Esophagus squamous epithelium (tissue), 5 donors: ENCODE measurements around the gene MSL3B.

Source experiments
- DNase-seq: peaks from one replicate; lab custom pipeline; 2025; lab: John Stamatoyannopoulos, UW
- H3K27ac ChIP-seq, 4 donors: fragments of 200-600 bp; sonication (generic); one replicate each; pipeline ENCODE4 v1.5.1; 2016 to 2019; ENCODE audit warnings: mild to moderate bottlenecking in 1 of 4
- H3K27me3 ChIP-seq, 4 donors: fragments of 200-600 bp; sonication (generic); 1 replicate in 3 of 4; 2 replicates in 1 of 4; pipeline versions ENCODE4 v1.5.1 to v1.6.0; 2017 to 2021; ENCODE audit warnings: antibody characterized with exemption in 1 of 4
- H3K36me3 ChIP-seq, 3 donors: fragments of 200-600 bp; sonication (generic); one replicate each; pipeline ENCODE4 v1.5.1; 2016 to 2019
- H3K4me1 ChIP-seq, 3 donors: fragments of 200-600 bp; sonication (generic); one replicate each; pipeline ENCODE4 v1.5.1; 2017 to 2019
- H3K4me3 ChIP-seq, 4 donors: fragments of 200-600 bp; sonication (generic); 1 replicate in 3 of 4; 2 replicates in 1 of 4; pipeline ENCODE4 v1.5.1; 2016 to 2019; ENCODE audit warnings: mild to moderate bottlenecking in 2 of 4, moderate library complexity in 1 of 4
- H3K9me3 ChIP-seq, 3 donors: fragments of 200-600 bp; sonication (generic); one replicate each; pipeline ENCODE4 v1.5.1; 2016 to 2019
- POLR2A ChIP-seq, 4 donors: fragments of 450-650 bp; IDR thresholded peaks; one replicate each; pipeline ENCODE4 v1.6.1; 2017; ENCODE audit warnings: antibody characterized with exemption in 4 of 4, mild to moderate bottlenecking in 4 of 4, moderate library complexity in 3 of 4
- WGBS, 2 donors: methylation state at CpG; one replicate each; pipeline ENCODE4 v1.1.5; 2018; 5-methylcytosine and 5-hydroxymethylcytosine counted together
- intact Hi-C: fragments of 100-400 bp; cut with DNase I; formaldehyde crosslinking; loops from one replicate; pipeline ENCODE4 v1.15.0; 2022
- TF ChIP-seq, protein P1 (sequence below), 6 experiments: fragments of 450-650 bp in 4 of 6; fragments of 200-600 bp in 2 of 6; sonication (generic) in 2 of 6; IDR thresholded peaks; one replicate each; pipeline ENCODE4 v1.5.1; 2016 to 2019; ENCODE audit warnings: antibody characterized with exemption in 6 of 6, mild to moderate bottlenecking in 4 of 6, moderate library complexity in 4 of 6
- donor health status: DM: yes; HTN: yes; CAD: no.

The MSL3B gene

DNA sequence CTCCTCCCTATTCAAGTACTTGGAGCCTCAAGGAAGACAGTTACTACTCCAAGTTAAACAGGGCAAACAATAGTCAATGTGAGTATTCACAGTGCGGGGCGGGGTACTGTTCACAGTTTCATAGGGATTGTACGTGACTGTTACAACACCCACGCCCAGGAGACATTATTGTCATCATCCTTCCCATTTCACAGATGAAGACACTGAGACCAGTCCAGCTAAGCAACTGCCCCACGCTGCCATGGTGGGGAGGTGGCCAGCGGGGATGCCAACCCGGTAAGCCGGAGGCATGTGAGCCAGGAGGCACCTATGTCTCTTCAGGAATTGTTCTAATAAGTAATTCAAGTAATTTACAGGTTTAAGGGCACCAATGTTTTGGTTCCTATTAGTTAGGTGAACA is 14.8 kb downstream of the MSL3B start:
- DNase-seq: no peak
- intact Hi-C loops: no loop called here
- no peak for TF ChIP-seq POLR2A (IDR thresholded peaks at IDR 0.05)
- TF ChIP-seq, protein P1, sequence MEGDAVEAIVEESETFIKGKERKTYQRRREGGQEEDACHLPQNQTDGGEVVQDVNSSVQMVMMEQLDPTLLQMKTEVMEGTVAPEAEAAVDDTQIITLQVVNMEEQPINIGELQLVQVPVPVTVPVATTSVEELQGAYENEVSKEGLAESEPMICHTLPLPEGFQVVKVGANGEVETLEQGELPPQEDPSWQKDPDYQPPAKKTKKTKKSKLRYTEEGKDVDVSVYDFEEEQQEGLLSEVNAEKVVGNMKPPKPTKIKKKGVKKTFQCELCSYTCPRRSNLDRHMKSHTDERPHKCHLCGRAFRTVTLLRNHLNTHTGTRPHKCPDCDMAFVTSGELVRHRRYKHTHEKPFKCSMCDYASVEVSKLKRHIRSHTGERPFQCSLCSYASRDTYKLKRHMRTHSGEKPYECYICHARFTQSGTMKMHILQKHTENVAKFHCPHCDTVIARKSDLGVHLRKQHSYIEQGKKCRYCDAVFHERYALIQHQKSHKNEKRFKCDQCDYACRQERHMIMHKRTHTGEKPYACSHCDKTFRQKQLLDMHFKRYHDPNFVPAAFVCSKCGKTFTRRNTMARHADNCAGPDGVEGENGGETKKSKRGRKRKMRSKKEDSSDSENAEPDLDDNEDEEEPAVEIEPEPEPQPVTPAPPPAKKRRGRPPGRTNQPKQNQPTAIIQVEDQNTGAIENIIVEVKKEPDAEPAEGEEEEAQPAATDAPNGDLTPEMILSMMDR (IDR thresholded peaks at IDR 0.05): no peak
- peak overlapping the region in 1 of 4 donors; percentile 52 for H3K27ac ChIP-seq
- no peaks in the 10 kb centered on the region for H3K9me3 ChIP-seq
- no peaks in the 10 kb centered on the region for H3K27me3 ChIP-seq
- H3K36me3 ChIP-seq: peaks cover 0 to 22% (median 0%) of the 10 kb centered on the region in 3 donors
- H3K4me1 ChIP-seq: peaks cover 7 to 30% (median 10%) of the 10 kb centered on the region in 3 donors
- H3K4me3 ChIP-seq: peak overlapping the region; percentile 59 to 90 (median 80)
- 13 to 23% methylated on average over 7 to 8 of the region's 8 CpGs for WGBS, 2 donors

DNA sequence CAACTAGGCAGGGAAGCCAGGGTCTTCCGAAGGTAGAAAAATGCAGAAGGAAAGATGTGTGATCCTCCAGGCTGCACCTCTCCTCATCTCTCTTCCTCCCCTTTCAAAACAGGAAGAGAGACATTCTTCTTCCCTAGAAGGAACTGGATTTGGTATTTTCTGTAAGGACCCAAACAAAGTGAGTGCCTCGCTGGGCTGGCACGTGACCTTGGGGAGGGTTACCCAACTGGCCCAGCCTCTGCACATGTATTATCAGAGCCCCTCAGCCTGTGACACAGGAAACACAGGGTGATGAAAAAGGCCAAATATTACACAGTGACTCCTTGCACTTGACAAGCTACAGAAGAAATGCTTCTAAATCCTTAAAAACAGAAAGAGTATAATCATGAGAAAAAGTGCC is 16.1 kb downstream of the MSL3B start:
- peaks cover 7 to 30% (median 10%) of the 10 kb centered on the region in 3 donors for H3K4me1 ChIP-seq

DNA sequence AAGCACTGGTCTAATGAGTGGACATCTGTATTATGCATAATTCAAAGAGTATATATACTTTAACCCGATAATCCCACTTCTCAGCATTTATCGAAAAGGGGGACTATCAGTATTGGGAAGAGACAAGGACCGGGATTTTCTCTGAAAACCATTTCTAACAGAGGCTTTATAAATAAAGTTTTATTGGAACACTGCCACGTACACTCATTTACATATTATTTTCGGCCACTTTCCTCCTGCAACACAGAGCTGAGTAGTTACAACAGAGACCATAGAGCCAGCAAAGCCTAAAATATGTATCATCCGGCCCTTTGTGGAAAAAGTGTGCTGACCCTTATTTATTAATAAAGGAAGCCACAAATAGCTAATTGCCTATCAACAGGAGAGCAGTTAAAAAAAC is 17.0 kb downstream of the MSL3B start:
- intact Hi-C loops: no loop called here
- Histone ChIP-seq H3K27ac (no peak overlapping the region), H3K4me3 (no peak overlapping the region), H3K27me3 (no peaks in the 10 kb centered on the region), H3K36me3 (peaks cover 0 to 38% (median 0%) of the 10 kb centered on the region in 3 donors), H3K4me1 (peaks cover 7 to 30% (median 10%) of the 10 kb centered on the region in 3 donors), H3K9me3 (no peaks in the 10 kb centered on the region)
- DNase-seq: no peak
- 89 to 94% methylated on average over 6 of the region's 6 CpGs for WGBS, 2 donors
- TF ChIP-seq, protein P1 (IDR thresholded peaks at IDR 0.05): no peak
- TF ChIP-seq POLR2A (IDR thresholded peaks at IDR 0.05): no peak

More for the DNA sequence above, 16.1 kb downstream of the MSL3B start:
- Histone ChIP-seq H3K9me3 (no peaks in the 10 kb centered on the region), H3K4me3 (no peak overlapping the region), H3K27ac (no peak overlapping the region), H3K27me3 (no peaks in the 10 kb centered on the region), H3K36me3 (peaks cover 0 to 29% (median 0%) of the 10 kb centered on the region in 3 donors)
- DNase-seq: no peak
- intact Hi-C loops: no loop called here
- WGBS, 2 donors: 52 to 63% methylated on average over 2 to 3 of the region's 3 CpGs
- TF ChIP-seq POLR2A (IDR thresholded peaks at IDR 0.05): no peak
- TF ChIP-seq, protein P1 (IDR thresholded peaks at IDR 0.05): no peak

DNA sequence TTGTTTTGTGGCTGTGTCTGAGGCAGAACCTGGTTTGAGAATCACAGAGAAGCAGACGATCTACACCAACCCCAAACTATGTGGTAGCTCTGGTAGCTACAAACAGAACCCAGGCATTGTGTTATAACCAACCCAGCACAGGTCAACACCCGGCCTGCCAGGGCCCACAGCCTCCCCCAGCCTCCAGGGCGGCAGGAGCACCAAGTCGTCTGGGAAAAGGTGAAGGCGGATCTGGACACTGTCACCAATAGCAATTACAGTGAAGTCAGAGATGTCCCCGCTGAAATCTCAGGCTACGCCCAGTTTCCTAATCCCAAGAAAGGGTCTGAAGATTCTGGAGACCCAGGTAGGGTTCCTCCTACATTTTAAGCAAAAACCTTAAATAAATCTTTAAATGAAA is 17.4 kb downstream of the MSL3B start:
- 93 to 100% methylated on average over 4 to 7 of the region's 7 CpGs for WGBS, 2 donors
- no peak for TF ChIP-seq POLR2A (IDR thresholded peaks at IDR 0.05)
- TF ChIP-seq, protein P1 (IDR thresholded peaks at IDR 0.05): no peak
- no peak for DNase-seq

DNA sequence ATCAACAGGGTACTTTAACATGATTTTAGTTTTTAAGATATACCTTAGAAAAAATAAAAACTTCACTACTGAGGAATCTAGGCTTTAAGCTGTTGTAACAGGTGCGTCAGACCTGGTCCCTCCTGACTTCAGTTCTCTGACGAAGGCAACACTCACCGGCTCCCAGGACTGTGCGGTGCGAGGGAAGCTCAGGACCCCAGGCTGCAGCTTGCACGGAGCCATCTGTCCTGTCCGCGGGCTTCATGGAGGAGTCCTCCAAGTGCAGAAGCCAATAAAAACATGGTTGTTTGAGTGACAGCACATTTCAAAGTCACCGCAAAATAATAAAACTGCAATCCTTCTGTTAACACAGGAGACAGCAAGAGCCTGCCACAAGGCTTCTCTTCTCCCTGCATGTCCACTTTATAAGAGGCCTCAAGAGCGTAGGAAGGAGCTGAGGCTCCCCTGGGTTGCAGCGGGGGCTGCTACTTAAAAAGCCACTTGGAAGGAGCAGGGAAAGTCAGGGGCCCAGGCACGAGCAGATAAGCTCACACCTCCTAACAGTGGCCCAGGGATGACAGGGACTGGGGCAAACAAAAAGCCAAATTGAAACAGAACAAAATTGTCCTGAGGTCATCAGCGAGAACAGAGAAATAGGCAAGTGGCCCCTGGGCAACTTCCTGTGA is 18.4 kb downstream of the MSL3B start:
- WGBS, 2 donors: 94 to 95% methylated on average over 7 to 10 of the region's 13 CpGs
- Histone ChIP-seq H3K36me3 (peaks cover 0 to 43% (median 0%) of the 10 kb centered on the region in 3 donors), H3K9me3 (no peaks in the 10 kb centered on the region), H3K27me3 (no peaks in the 10 kb centered on the region), H3K4me3 (no peak overlapping the region), H3K4me1 (peaks cover 7 to 24% (median 7%) of the 10 kb centered on the region in 3 donors), H3K27ac (no peak overlapping the region)
- TF ChIP-seq, protein P1 (IDR thresholded peaks at IDR 0.05): no peak
- no peak for DNase-seq
- intact Hi-C loops: no loop called here

More for the DNA sequence above, 17.4 kb downstream of the MSL3B start:
- H3K9me3 ChIP-seq: no peaks in the 10 kb centered on the region
- no peaks in the 10 kb centered on the region for H3K27me3 ChIP-seq
- peaks cover 0 to 39% (median 0%) of the 10 kb centered on the region in 3 donors for H3K36me3 ChIP-seq
- H3K4me3 ChIP-seq: no peak overlapping the region
- no peak overlapping the region for H3K27ac ChIP-seq
- intact Hi-C loops: no loop called here
- H3K4me1 ChIP-seq: peaks cover 7 to 30% (median 10%) of the 10 kb centered on the region in 3 donors
